Stimulated activated CD8-positive, alpha-beta memory T cell treated with anti-CD3 and anti-CD28 coated beads, Interleukin-7, amount 100 ng/mL, for 4 hours (primary cell): ENCODE data around the gene PLA2G6.
A peak's percentile ranks its signal among the peaks of the same experiment; 100 is the strongest.

ENCODE experiments used
- DNase-seq, 2 donors: peaks; one replicate each; pipeline ENCODE4 v3.0.0-alpha.2; 2020; ENCODE audit warnings: low read depth in 2 of 2

The PLA2G6 gene

GRCh38 chr22:38181453-38182200, at the start of gene PLA2G6:
Gene PLA2G6 (minus strand): TSS chr22:38181830. CDS start chr22:38169426, 12,404 bp downstream.
- peak; percentile 93 to 94 for DNase-seq

- no peak for DNase-seq
Measured at GRCh38 chr22:38230916-38231315, 49.3 kb upstream of the PLA2G6 start.

GRCh38 chr22:38230108-38230825, 48.6 kb upstream of the PLA2G6 start:
- DNase-seq = no peak

DNA sequence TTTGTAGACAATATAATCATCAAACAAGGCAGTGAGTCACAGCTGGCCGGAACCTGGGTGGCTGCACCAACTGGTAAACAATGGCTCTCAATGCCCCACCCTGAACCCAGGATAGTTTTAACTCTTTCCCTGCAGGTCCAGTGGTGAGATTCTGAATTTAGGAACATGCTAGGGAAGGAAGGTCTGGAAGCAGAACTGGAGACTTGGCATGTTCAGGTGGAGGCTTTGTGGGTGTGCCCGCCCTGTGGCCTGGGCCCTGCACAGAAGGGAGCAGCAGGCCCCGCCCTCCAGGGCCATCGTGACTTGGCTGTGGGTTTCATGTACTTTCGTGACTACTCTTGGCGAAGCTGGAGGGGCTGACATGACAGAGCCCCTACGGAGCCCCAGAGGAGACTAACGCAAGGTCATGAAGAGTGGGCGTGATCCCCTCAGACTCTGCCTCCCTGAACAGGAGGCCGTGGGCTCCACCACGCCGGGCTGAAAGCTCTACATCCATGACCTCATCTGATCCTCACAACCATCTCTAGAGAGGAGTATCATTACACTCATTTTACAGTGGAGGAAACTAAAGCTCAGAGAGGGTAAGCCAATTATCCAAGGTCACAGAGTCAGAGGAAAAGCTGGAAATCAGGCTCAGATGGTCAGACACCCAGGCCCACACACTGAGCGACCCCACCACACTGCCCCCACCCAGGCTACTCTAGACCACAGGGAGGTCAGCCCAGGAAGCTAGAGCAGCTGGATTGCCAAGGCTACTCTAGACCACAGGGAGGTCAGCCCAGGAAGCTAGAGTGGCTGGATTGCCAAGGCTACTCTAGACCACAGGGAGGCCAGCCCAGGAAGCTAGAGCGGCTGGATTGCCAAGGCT, 47.5 kb upstream of the PLA2G6 start:
- DNase-seq = no peak

- no peak for DNase-seq
Measured at GRCh38 chr22:38228326-38228872, 46.8 kb upstream of the PLA2G6 start.

DNA sequence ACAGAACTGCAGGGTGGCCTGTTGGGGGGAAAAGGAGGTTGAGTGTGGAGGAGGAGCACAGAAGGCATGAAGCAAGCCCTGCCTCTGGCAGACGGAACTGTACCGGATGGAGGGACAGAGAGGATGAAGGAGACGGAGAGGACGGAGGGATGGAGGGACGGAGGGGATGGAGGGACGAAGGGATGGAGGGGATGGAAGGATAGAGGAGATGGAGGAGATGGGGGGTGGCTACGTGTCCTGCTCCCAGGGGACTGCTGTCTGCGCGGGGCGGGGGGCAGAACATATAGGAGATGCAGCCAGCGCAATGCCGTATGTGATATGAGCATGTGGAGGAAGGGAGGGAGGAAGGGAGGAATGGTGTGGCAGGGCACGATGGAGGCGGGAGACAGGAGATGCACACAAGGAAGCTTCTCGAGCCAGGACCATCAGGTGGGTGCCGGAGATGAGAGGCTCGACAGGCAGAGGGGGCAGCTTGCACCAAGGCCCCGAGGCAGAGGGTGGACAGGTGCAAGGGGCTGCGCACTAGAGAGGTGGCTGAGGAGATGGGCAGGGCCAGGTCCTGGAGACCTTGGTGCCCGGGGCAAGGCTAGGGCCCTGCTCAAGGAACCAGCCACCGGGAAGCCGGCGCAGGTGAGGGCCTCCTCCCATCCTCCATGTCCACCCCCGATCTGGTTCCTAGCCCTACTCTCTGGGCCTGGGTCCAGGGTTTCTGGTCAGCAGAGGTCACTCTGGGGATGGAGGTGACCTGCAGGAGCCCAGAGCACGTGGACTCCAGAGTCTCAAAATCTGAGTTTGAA, 45.4 kb upstream of the PLA2G6 start:
- no peak for DNase-seq

- no peak for DNase-seq
Measured at GRCh38 chr22:38223289-38223960, 41.8 kb upstream of the PLA2G6 start.

DNA sequence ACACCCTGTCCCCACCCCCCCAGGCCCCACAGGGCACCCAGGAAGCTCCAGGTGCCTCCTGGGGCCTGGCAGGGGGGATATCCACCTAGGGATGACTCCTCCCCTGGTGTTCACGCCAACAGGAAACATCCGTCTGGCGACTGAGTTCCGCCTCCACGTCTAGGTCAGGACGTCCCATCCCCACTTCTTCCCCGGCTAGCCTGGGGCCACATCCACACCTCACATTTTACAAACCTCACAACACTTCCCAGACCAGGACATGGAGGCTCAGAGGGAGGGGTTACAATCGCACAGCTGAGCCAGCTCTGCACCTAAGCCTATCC, 41.1 kb upstream of the PLA2G6 start:
- no peak for DNase-seq

- DNase-seq = no peak
Measured at GRCh38 chr22:38221908-38222796, 40.5 kb upstream of the PLA2G6 start.

DNA sequence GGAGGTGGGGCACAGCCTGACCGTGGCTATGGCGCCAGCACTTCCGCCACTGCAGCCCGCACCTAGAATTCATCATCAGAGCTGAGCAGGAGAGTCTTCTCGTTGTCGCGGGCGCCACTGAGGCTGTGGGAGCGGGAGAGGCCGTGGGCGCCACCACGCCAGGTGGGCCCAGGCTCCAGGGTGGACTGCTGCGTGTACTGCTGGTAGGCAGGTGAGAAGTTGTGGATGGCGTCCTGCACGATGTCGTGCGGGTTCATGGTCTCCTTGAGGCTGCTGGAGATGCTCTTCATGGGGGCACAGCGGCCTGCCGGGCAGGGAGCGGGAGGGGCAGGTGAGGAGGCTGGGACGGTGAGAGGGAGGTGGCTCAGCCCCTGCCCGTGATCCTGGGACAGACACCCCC, 39.8 kb upstream of the PLA2G6 start:
- no peak for DNase-seq

DNA sequence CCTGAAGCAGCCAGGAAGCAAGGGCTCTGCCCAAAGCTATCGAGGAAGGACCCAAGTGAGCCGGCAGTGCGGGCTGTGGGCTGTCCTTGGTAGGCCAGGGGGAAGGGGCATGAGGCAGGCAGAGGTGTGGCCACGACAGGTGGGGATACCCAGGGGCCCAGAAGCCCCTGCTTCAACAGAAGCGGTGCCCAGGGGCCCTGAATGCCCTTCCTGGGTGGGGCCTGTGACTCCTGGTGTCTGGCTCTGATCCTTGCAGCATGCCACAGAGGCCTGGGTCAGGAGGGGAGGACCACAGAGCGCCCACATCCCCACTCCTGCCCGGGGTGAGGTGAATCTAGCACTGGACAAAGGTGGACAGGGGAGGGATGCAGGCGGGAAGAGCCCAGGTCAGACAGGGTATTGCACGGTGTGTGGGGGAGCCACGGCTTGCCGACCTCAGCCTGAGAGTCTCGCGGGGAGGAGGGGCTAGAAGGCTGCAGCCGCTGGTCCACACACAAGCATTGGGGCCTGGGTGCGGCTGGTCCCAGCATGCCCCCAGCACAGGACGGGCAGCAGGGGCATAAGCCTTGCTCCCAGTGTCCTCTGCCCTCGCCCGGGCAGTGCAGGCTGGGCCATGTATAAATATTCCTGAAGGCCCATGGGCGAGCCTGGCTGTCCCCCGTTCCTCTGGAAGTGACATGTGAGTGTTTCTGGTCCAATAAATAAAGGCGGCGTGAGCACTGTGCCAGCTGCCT, 39.2 kb upstream of the PLA2G6 start:
- no peak for DNase-seq

- no peak for DNase-seq
Measured at GRCh38 chr22:38220163-38220562, 38.5 kb upstream of the PLA2G6 start.

DNA sequence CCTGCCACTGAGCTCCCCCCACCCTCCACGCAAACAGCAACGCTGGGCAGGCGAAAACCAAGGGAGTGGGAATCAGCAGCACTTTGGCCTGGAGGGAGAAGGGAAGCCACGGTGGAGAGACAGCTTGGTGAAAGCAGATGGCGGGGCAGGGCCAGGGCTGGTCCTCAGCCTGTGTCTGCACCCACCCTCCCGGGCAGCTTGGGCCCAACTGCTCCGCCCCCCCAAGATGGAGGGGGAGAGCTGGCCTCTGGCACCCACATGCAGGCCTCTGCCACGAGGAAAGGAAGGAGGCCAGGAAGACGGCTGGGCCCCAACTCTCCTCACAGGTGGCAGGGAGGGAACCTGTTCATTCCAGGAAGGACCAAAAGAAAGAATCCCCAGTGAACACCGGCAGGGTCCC, 38.0 kb upstream of the PLA2G6 start:
- no peak for DNase-seq

GRCh38 chr22:38218661-38219622, 37.3 kb upstream of the PLA2G6 start:
- no peak for DNase-seq

DNA sequence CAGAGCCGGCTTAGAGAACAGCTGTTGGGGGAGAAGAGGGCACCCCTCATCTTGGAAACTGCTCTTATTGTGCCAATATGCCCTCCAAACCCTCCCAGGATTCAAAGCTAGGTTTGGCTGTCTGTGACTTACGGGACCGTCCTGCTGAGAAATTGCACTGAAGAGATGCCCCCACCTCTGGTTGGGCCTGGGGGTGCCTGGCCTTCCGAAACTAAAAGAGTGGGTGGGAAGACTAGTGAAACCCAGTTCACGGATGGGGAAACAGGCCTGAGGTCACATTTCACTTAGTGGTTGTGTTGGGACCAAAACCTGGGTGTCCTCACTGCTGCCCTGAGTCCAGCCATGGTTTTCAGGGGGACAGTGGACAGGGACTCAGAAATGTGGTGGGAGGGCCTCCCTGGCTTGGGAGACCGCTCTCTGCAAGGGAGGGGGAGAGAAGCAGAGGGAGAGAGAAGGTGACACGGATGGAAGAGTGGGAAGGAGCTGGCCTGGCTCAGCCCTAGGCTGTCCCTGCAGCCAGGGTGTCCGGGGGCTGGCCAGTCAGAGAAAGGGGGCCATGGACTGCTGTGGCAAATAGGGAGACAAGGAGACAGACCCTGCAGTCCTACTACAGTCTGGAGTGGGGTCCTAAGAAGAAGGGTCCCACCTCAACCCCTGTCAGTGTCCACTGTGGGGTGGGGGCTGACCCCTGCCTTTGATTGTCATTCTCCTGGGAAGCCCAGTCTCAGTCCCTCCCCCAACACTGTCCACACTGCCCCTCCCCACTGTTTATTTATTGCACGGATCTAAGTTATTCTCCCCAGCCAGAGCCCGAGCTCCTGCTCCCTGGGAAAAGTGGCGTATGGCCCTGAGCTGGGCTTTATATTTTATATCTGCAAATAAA, 33.8 kb upstream of the PLA2G6 start:
- no peak for DNase-seq

- DNase-seq = peak; percentile 35 to 52
Measured at GRCh38 chr22:38214302-38215056, 32.8 kb upstream of the PLA2G6 start.
